ENCODE data around the gene PEX10. TPM values are rescaled to one million over a fixed set of nuclear protein-coding genes. Genes with fewer than 3 reads are reported as not detected.

Gene PEX10
- total and polyA plus RNA-seq, 4 experiments from 2014 or later = 7.2 to 13.0 (median 10.1) TPM

DNA sequence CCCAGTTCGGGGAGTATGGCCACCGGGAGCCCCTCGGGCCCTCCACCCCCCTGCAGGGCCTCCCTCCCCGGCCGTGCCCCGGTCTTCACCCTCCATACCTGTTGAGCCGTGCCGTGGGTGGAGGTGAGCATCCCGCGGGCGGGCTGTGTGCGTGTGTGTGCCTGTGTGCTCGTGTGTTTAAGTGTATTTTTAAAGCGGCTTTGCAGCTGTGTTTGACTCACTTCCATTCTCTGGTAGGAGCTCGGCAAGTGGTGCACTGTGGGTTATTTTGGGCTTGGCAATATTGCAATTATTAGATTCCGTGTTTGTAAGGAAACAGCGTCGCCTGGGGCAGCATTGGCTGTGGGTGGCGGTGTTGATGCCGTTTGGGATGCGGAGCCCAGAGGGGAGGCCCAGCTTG, 43.4 kb upstream of the PEX10 start:
- CTCF ChIA-PET (ENCODE audit: partially characterized antibody) = no interaction called here
- Mint-ChIP-seq H3K4me1 (no peaks in the 10 kb centered on the region), H3K27me3 (no peaks in the 10 kb centered on the region), H3K27ac (no peak overlapping the region), H3K9me3 (peaks cover 0 to 2% (median 0%) of the 10 kb centered on the region in 8 donors), H3K4me3 (no peak overlapping the region), H3K36me3 (no peaks in the 10 kb centered on the region)
- Histone ChIP-seq H3K27ac (ENCODE audit: low read depth, low read length) (no peak overlapping the region), H3K4me1 (ENCODE audit: insufficient read depth, low read length) (no peaks in the 10 kb centered on the region), H3K36me3 (ENCODE audit: insufficient read depth, low read length) (no peaks in the 10 kb centered on the region), H3K27me3 (ENCODE audit: insufficient read depth, low read length) (no peaks in the 10 kb centered on the region), H3K9me3 (ENCODE audit: control insufficient read depth in 1 of 2, low read length in 2 of 2) (no peaks in the 10 kb centered on the region), H3K4me3 (ENCODE audit: low read length in 2 of 2) (no peak overlapping the region)
- intact Hi-C loops (cut with micrococcal nuclease) = no loop called here
- no peak for DNase-seq
- POLR2A ChIA-PET (ENCODE audit: partially characterized antibody) = no interaction called here

DNA sequence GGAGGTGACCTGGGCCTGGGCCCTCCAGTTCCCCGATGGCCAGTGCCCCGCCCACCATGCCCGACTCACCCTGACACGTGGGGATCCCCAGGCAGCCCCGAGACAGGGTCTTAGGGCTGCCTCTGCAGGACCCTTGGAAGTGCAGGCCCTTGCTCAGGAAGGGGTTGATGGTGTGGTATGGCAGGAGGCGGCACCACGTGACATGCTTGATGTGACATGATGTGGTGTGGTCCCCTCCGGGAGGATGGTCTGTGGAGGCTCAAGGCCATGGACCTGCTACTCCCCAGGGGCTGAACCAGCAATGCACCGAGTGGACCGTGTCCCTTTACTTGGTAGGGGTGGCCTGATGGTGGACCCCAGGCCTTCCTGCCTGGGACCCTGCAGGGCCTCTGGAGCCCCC, 41.9 kb upstream of the PEX10 start:
- POLR2A ChIA-PET (ENCODE audit: partially characterized antibody) = no interaction called here
- Histone ChIP-seq H3K4me1 (ENCODE audit: insufficient read depth, low read length) (no peaks in the 10 kb centered on the region), H3K27me3 (ENCODE audit: insufficient read depth, low read length) (no peaks in the 10 kb centered on the region), H3K36me3 (ENCODE audit: insufficient read depth, low read length) (no peaks in the 10 kb centered on the region), H3K27ac (ENCODE audit: low read depth, low read length) (no peak overlapping the region), H3K9me3 (ENCODE audit: control insufficient read depth in 1 of 2, low read length in 2 of 2) (no peaks in the 10 kb centered on the region), H3K4me3 (ENCODE audit: low read length in 2 of 2) (no peak overlapping the region)
- no peak overlapping the region for H3K27ac Mint-ChIP-seq
- DNase-seq = no peak
- no peak overlapping the region for H3K4me3 Mint-ChIP-seq
- intact Hi-C loops (cut with micrococcal nuclease) = no loop called here
- H3K4me1 Mint-ChIP-seq = no peaks in the 10 kb centered on the region
- H3K36me3 Mint-ChIP-seq = no peaks in the 10 kb centered on the region
- CTCF ChIA-PET (ENCODE audit: partially characterized antibody) = no interaction called here
- H3K27me3 Mint-ChIP-seq = no peaks in the 10 kb centered on the region
- H3K9me3 Mint-ChIP-seq = peaks cover 0 to 2% (median 0%) of the 10 kb centered on the region in 8 donors

DNA sequence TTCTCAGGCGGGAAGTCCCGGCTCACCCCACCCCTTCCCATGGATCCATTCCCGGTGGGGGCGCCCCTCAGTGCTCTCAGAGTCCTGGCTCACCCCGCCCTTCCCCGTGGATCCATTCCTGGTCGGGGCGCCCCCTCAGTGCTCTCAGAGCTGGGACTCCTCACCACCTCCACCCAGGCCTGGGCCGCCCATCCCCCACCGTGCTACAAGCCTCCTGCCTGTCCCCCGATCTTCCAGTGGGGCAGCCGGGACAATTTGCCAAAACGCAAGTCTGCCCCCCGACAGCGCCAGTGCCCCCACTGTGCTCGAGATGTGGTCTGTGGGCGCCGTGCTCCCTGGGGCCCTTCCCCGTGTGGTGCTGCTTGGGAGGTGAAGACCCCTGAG, 40.6 kb upstream of the PEX10 start:
- Mint-ChIP-seq H3K27me3 (no peaks in the 10 kb centered on the region), H3K4me3 (no peak overlapping the region), H3K4me1 (peaks cover 0 to 1% (median 0%) of the 10 kb centered on the region in 4 donors), H3K9me3 (peaks cover 0 to 2% (median 0%) of the 10 kb centered on the region in 8 donors), H3K36me3 (no peaks in the 10 kb centered on the region), H3K27ac (no peak overlapping the region)
- Histone ChIP-seq H3K27me3 (ENCODE audit: insufficient read depth, low read length) (no peaks in the 10 kb centered on the region), H3K4me3 (ENCODE audit: low read length in 2 of 2) (no peak overlapping the region), H3K9me3 (ENCODE audit: control insufficient read depth in 1 of 2, low read length in 2 of 2) (no peaks in the 10 kb centered on the region), H3K36me3 (ENCODE audit: insufficient read depth, low read length) (no peaks in the 10 kb centered on the region), H3K4me1 (ENCODE audit: insufficient read depth, low read length) (no peaks in the 10 kb centered on the region), H3K27ac (ENCODE audit: low read depth, low read length) (no peak overlapping the region)
- DNase-seq = no peak
- intact Hi-C loops (cut with micrococcal nuclease) = no loop called here
- ChIA-PET CTCF (ENCODE audit: partially characterized antibody) (no interaction called here), POLR2A (ENCODE audit: partially characterized antibody) (no interaction called here)

DNA sequence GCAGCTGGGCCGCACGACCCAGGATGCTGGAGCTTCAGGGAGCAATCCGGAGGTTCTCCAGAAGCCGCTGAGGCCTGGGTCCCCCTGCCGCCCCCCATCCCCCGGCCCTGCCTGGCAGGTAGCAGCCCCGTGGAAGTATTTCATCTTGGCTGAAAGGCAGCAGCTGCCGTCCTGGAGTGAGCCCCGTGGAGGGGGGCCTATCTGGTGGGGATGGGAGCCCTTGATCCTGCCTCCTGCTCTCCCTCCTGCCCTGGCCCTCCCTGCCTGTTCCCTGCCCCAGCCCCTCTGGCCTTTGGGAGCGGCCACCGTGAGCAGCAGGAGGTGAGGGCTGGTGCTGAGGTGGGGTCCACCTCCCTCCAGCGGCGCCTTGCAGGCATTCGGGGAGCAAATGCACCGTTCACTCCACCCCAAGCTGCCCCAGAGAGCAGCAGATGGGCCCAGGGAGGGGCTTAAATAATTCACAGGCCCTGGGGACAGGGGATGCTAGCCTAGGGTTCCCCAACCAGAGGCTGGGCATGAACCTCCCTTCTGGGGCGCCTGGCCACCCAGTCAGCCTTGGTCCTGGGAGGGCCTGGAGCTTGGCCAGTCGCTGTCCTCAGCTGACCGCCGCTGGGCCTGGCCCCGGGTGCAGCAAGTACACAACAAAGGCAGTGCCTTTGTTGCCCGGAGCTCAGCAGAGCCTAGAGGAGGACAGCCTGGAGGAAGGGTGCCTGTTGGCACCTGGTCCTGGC, 40.0 kb upstream of the PEX10 start:
- no peaks in the 10 kb centered on the region for H3K36me3 Mint-ChIP-seq
- no peaks in the 10 kb centered on the region for H3K9me3 ChIP-seq (ENCODE audit: control insufficient read depth in 1 of 2, low read length in 2 of 2)
- H3K27me3 Mint-ChIP-seq = no peaks in the 10 kb centered on the region
- CTCF ChIA-PET (ENCODE audit: partially characterized antibody) = no interaction called here
- H3K27me3 ChIP-seq (ENCODE audit: insufficient read depth, low read length) = no peaks in the 10 kb centered on the region
- H3K4me1 Mint-ChIP-seq = peaks cover 0 to 1% (median 0%) of the 10 kb centered on the region in 4 donors
- POLR2A ChIA-PET (ENCODE audit: partially characterized antibody) = no interaction called here
- no peaks in the 10 kb centered on the region for H3K4me1 ChIP-seq (ENCODE audit: insufficient read depth, low read length)
- intact Hi-C loops (cut with micrococcal nuclease) = no loop called here
- H3K27ac ChIP-seq (ENCODE audit: low read depth, low read length) = no peak overlapping the region
- no peak for DNase-seq
- no peak overlapping the region for H3K4me3 ChIP-seq (ENCODE audit: low read length in 2 of 2)
- H3K27ac Mint-ChIP-seq = no peak overlapping the region
- no peak overlapping the region for H3K4me3 Mint-ChIP-seq
- no peaks in the 10 kb centered on the region for H3K36me3 ChIP-seq (ENCODE audit: insufficient read depth, low read length)
- peaks cover 0 to 2% (median 0%) of the 10 kb centered on the region in 8 donors for H3K9me3 Mint-ChIP-seq

DNA sequence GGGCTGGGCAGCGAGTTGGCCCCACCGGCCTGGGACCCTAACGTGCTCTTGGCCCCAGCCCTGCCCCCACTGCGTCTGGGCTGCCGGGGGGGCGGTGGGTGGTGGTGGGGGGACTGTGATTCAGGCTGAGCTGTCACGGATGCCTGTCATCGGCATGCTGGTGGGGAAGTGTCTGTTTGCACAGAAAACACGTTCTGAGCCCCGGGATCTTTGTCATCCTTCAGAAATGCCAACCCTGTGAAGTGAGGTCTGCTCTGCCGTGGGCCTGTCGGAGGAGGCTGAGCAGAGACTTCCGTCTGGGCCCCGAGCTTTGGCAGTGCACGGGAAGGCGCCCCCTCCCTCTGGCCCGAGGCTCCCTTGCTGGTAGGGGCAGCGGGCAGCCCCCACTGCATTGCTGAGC, 39.4 kb upstream of the PEX10 start:
- intact Hi-C loops (cut with micrococcal nuclease) = no loop called here
- Mint-ChIP-seq H3K27ac (no peak overlapping the region), H3K9me3 (peaks cover 0 to 2% (median 0%) of the 10 kb centered on the region in 8 donors)

DNA sequence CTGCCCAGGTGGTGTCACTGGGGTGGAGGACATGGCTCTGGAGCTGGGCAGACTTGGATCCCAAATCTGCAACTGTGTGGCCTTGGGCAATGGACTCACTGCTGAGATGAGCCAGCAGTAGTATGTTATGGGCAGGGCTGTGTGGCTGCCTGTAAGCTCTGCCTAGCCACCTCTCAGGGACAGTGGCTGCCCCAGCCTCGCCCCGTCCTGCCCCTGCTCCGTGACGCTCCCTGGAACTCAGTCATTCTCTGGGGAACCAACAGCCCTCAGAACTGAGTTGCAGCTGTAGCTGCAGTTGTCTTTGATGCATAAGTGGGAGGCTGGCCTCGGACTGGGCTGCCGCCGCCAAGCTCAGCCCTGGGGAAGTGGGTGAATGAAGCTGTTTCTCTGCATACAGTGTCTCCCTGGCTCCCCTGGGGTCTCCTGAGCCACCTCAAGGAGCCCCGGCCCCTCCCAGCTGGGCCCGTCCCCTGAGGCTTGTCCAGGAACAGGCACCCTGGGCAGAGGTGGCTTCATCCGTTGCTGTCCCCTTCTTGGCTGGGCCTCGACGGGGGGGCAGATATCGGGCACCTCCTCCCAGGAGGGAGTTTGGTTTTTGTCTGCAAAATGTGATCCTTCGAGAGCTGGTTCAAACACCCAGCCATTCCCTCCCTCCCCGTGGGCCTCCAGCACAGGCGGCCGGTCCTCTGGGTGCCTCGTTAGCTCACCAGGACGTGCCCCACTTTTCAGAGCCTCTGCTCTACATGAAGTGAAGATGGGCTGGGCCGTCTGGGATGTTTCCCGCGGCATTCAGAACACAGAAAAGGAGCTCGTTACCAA, 37.5 kb upstream of the PEX10 start:
- CTCF ChIA-PET (ENCODE audit: partially characterized antibody) = no interaction called here
- intact Hi-C loops (cut with micrococcal nuclease) = no loop called here
- H3K9me3 Mint-ChIP-seq = peaks cover 0 to 2% (median 0%) of the 10 kb centered on the region in 8 donors
- H3K4me1 ChIP-seq (ENCODE audit: insufficient read depth, low read length) = no peaks in the 10 kb centered on the region
- DNase-seq = no peak
- H3K36me3 Mint-ChIP-seq = no peaks in the 10 kb centered on the region
- H3K27me3 ChIP-seq (ENCODE audit: insufficient read depth, low read length) = no peaks in the 10 kb centered on the region
- no peak overlapping the region for H3K4me3 Mint-ChIP-seq
- no peak overlapping the region for H3K4me3 ChIP-seq (ENCODE audit: low read length in 2 of 2)
- H3K27ac Mint-ChIP-seq = no peak overlapping the region
- no peaks in the 10 kb centered on the region for H3K36me3 ChIP-seq (ENCODE audit: insufficient read depth, low read length)
- H3K9me3 ChIP-seq (ENCODE audit: control insufficient read depth in 1 of 2, low read length in 2 of 2) = no peaks in the 10 kb centered on the region
- H3K27ac ChIP-seq (ENCODE audit: low read depth, low read length) = no peak overlapping the region
- peaks cover 0 to 1% (median 0%) of the 10 kb centered on the region in 4 donors for H3K4me1 Mint-ChIP-seq
- H3K27me3 Mint-ChIP-seq = peaks cover 0 to 3% of the 10 kb centered on the region in 2 donors
- POLR2A ChIA-PET (ENCODE audit: partially characterized antibody) = no interaction called here

More for the DNA sequence above, 39.4 kb upstream of the PEX10 start:
- no peaks in the 10 kb centered on the region for H3K9me3 ChIP-seq (ENCODE audit: control insufficient read depth in 1 of 2, low read length in 2 of 2)
- H3K27ac ChIP-seq (ENCODE audit: low read depth, low read length) = no peak overlapping the region
- ChIA-PET POLR2A (ENCODE audit: partially characterized antibody) (no interaction called here), CTCF (ENCODE audit: partially characterized antibody) (no interaction called here)
- Mint-ChIP-seq H3K4me1 (peaks cover 0 to 1% (median 0%) of the 10 kb centered on the region in 4 donors), H3K27me3 (no peaks in the 10 kb centered on the region), H3K4me3 (no peak overlapping the region), H3K36me3 (no peaks in the 10 kb centered on the region)
- no peaks in the 10 kb centered on the region for H3K27me3 ChIP-seq (ENCODE audit: insufficient read depth, low read length)
- no peak for DNase-seq
- H3K36me3 ChIP-seq (ENCODE audit: insufficient read depth, low read length) = no peaks in the 10 kb centered on the region
- H3K4me1 ChIP-seq (ENCODE audit: insufficient read depth, low read length) = no peaks in the 10 kb centered on the region
- H3K4me3 ChIP-seq (ENCODE audit: low read length in 2 of 2) = no peak overlapping the region

DNA sequence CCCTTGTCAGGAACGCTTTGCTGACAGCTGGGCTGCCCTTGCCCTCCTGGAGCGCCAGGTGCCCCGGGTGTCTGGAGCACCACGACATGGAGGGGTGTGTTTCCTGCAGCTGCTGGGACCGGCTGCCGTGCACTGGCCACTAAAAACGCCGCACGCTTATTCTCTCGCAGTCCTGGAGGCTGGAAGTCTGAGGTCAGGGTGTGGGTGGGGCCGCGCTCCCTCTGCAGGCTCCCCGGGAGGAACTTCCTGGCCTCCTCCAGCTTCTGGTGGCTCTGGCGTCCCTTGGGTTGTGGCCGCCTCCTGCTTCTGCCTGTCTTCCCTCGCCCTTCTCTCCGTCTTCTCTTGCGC, 35.7 kb upstream of the PEX10 start:
- Histone ChIP-seq H3K4me3 (ENCODE audit: low read length in 2 of 2) (no peak overlapping the region), H3K36me3 (ENCODE audit: insufficient read depth, low read length) (no peaks in the 10 kb centered on the region), H3K27me3 (ENCODE audit: insufficient read depth, low read length) (no peaks in the 10 kb centered on the region), H3K4me1 (ENCODE audit: insufficient read depth, low read length) (peaks cover 5% of the 10 kb centered on the region), H3K9me3 (ENCODE audit: control insufficient read depth in 1 of 2, low read length in 2 of 2) (no peaks in the 10 kb centered on the region), H3K27ac (ENCODE audit: low read depth, low read length) (no peak overlapping the region)
- H3K27me3 Mint-ChIP-seq = peaks cover 0 to 3% of the 10 kb centered on the region in 2 donors
- ChIA-PET POLR2A (ENCODE audit: partially characterized antibody) (no interaction called here), CTCF (ENCODE audit: partially characterized antibody) (no interaction called here)
- H3K27ac Mint-ChIP-seq = no peak overlapping the region
- H3K4me1 Mint-ChIP-seq = peaks cover 0 to 1% (median 0%) of the 10 kb centered on the region in 4 donors
- H3K9me3 Mint-ChIP-seq = peaks cover 0 to 2% (median 0%) of the 10 kb centered on the region in 8 donors
- H3K4me3 Mint-ChIP-seq = no peak overlapping the region
- intact Hi-C loops (cut with micrococcal nuclease) = no loop called here
- DNase-seq = no peak
- no peaks in the 10 kb centered on the region for H3K36me3 Mint-ChIP-seq
